LNCAP (cell line): ENCODE data around the gene BET1L.

Source experiments
- TF ChIP-seq, protein P1 (sequence below): fragments of 450-650 bp; IDR thresholded peaks from 2 replicates; pipeline ENCODE4 v1.5.1; 2017; ENCODE audit warnings: mild to moderate bottlenecking

BET1L gene

DNA sequence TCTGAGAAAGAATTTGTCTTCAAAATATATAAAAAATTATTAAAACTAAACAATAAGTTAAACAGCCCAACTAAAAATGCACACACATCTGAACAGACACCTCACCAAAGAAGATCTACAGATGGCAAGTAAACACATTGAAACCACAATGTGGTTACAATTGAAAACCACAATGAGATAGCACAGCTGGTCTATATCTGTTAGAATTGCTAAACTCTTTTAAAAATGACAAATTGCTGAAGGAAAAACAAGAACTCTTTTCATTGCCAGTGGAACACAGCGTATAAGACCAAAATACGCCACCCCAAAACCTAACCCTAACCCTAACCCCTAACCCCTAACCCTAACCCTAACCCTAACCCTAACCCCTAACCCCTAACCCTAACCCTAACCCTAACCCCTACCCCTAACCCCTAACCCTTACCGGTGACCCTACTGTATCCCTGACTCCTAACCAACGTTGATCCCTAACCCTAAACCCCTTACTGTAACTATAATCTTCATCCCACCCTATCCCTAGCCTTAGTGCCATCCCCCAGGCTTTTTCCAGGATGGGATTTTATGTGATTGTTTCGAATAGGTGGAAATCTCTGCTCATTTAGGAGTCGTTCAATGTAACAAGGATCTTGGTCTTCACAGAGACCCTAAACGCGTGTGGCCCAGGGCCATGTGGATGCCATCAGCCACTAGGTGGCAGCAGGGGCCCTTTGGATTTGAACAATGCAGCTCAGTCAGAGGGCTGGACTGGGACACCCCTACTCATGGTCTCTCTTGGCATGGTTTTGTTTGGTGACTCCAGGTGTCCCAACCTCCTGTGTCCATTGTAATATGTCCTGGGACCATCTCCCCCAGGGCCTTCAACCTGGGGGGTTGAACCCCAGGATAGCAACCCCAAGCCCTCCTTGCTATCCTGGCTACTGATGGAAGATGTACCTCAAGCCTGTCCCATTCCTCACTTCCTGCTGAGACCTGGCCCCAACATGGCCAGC lies 15.4 kb downstream of the BET1L start:
- TF ChIP-seq, protein P1, sequence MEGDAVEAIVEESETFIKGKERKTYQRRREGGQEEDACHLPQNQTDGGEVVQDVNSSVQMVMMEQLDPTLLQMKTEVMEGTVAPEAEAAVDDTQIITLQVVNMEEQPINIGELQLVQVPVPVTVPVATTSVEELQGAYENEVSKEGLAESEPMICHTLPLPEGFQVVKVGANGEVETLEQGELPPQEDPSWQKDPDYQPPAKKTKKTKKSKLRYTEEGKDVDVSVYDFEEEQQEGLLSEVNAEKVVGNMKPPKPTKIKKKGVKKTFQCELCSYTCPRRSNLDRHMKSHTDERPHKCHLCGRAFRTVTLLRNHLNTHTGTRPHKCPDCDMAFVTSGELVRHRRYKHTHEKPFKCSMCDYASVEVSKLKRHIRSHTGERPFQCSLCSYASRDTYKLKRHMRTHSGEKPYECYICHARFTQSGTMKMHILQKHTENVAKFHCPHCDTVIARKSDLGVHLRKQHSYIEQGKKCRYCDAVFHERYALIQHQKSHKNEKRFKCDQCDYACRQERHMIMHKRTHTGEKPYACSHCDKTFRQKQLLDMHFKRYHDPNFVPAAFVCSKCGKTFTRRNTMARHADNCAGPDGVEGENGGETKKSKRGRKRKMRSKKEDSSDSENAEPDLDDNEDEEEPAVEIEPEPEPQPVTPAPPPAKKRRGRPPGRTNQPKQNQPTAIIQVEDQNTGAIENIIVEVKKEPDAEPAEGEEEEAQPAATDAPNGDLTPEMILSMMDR, result peak; percentile 37; the same call in 1 of the 2 replicates
